Liver (tissue), 3 donors: Measurements from ENCODE around the gene NUBP1.

Experiments used
- CTCF ChIP-seq: fragments of 150-350 bp; IDR thresholded peaks from 2 replicates; pipeline ENCODE4 v1.5.1; 2017; ENCODE audit warnings: improper control_type of control experiment, low read depth, low read length; ENCODE audit not compliant: missing input control
- JUND ChIP-seq, 2 donors: IDR thresholded peaks; 2 replicates each; pipeline ENCODE4 v1.6.1; 2016; ENCODE audit warnings: antibody characterized with exemption in 2 of 2
- REST ChIP-seq: IDR thresholded peaks from 2 replicates; pipeline ENCODE4 v1.6.1; 2016; ENCODE audit warnings: antibody characterized with exemption, mild to moderate bottlenecking
- TAF1 ChIP-seq: conservative IDR thresholded peaks from 2 replicates; pipeline ENCODE4 v1.6.1; 2016; ENCODE audit warnings: antibody characterized with exemption, mild to moderate bottlenecking
- YY1 ChIP-seq: IDR thresholded peaks from 2 replicates; pipeline ENCODE4 v1.6.1; 2016; ENCODE audit warnings: antibody characterized with exemption, mild to moderate bottlenecking
- ZBTB33 ChIP-seq: IDR thresholded peaks from 2 replicates; pipeline ENCODE4 v1.6.1; 2016; ENCODE audit warnings: antibody characterized with exemption
- donor health status: healthy.
- donor health status: healthy.

GRCh38 chr16:10731790-10732189 lies 11.9 kb upstream of the NUBP1 start:
- TF ChIP-seq YY1 (no peak), TAF1 (no peak), CTCF (no peak), ZBTB33 (no peak), JUND (IDR thresholded peaks at IDR 0.05) (no peak), REST (no peak)
